ENCODE results near the gene RPUSD1. TPM values are rescaled to one million over a fixed set of nuclear protein-coding genes. Genes with fewer than 3 reads are reported as not detected.

Gene RPUSD1
- polyA plus RNA-seq, 1 of the 3 experiments (the other 2 are of a cell fraction) = 27.7 TPM

- no peak overlapping the region for H3K27ac ChIP-seq (ENCODE audit: low read depth in 2 of 2, low read length in 1 of 2)
- no peak overlapping the region for H3K4me3 ChIP-seq (ENCODE audit: low read depth in 2 of 2, low read length in 1 of 2)
- CTCF ChIA-PET = interaction anchor here (10.1 kb wide), 1 partner anchor 239 kb away, joined by 61 read pairs; no protein-coding TSS in a partner anchor
- no peaks in the 10 kb centered on the region for H4K20me1 ChIP-seq (ENCODE audit: insufficient read depth)
- H3K79me2 ChIP-seq (ENCODE audit: insufficient read depth) = no peaks in the 10 kb centered on the region
- no peaks in the 10 kb centered on the region for H3F3A ChIP-seq (replicated peaks; ENCODE audit: insufficient read depth)
- H3K9me2 ChIP-seq = no peaks in the 10 kb centered on the region
- 27% methylated on average over 50 of the region's 71 CpGs for WGBS (ENCODE audit: low lambda C conversion rate)
- H3K27me3 ChIP-seq (ENCODE audit: insufficient read depth) = peaks cover 45% of the 10 kb centered on the region
- H3K9me3 ChIP-seq = no peaks in the 10 kb centered on the region
- H3K36me3 ChIP-seq (replicated peaks in 1 of 2; ENCODE audit: control insufficient read depth in 1 of 2, insufficient read depth in 2 of 2, low read length in 1 of 2) = no peaks in the 10 kb centered on the region
- no peak overlapping the region for H3K9ac ChIP-seq
- H2AFZ ChIP-seq (ENCODE audit: low read depth) = no peak overlapping the region
- H3K4me1 ChIP-seq (ENCODE audit: control insufficient read depth in 1 of 2, insufficient read depth in 2 of 2, low read depth in 1 of 2, low read length in 1 of 2) = peaks cover 0 to 3% of the 10 kb centered on the region in 2 experiments; a peak in 1 of 4 replicates
- no peak overlapping the region for H3K4me2 ChIP-seq
- TF ChIP-seq IRF3 (IDR thresholded peaks at IDR 0.05; ENCODE audit: low read depth, low read length) (no peak), RXRA (IDR thresholded peaks at IDR 0.05; ENCODE audit: borderline replicate concordance, low read depth) (no peak), YY1 (IDR thresholded peaks at IDR 0.05; ENCODE audit: low read depth) (no peak), SMC3 (IDR thresholded peaks at IDR 0.05; ENCODE audit: low read depth, low read length) (no peak), RAD21 (IDR thresholded peaks at IDR 0.05; ENCODE audit: low read length) (no peak), CTCF (IDR thresholded peaks at IDR 0.05) (no peak), GATA2 (CRISPR knock-in tag; IDR thresholded peaks at IDR 0.05) (no peak), SIN3A (IDR thresholded peaks at IDR 0.05; ENCODE audit: borderline replicate concordance, low read depth, low read length) (no peak), REST (IDR thresholded peaks at IDR 0.05; ENCODE audit: low read depth, low read length) (no peak), TEAD4 (IDR thresholded peaks at IDR 0.05; ENCODE audit: borderline replicate concordance, insufficient read depth) (no peak), NRF1 (IDR thresholded peaks at IDR 0.05; ENCODE audit: low read depth, low read length) (no peak), USF2 (IDR thresholded peaks at IDR 0.05; ENCODE audit: borderline replicate concordance, low read depth, low read length) (no peak), FOSL2 (IDR thresholded peaks at IDR 0.05; ENCODE audit: borderline replicate concordance, low read depth) (no peak), EP300 (IDR thresholded peaks at IDR 0.05; ENCODE audit: borderline replicate concordance in 1 of 2, low read depth in 1 of 2, low read length in 1 of 2) (no peak)
- no peak for DNase-seq
- POLR2A ChIA-PET = no interaction called here
Observed at GRCh38 chr16:817001-817906, 29.1 kb upstream of the RPUSD1 start.
